Mammary epithelial cell (primary cell): ENCODE results near the gene E2F4.
A peak's percentile ranks its signal among the peaks of the same experiment; 100 is the strongest.

Experiments
- EZH2 ChIP-seq: IDR thresholded peaks from 2 replicates; pipeline ENCODE4 v1.6.1; 2012; ENCODE audit warnings: low read length, inconsistent platforms, borderline replicate concordance
- TF ChIP-seq, protein P1 (sequence below), 2 donors: IDR thresholded peaks in 1 of 2; conservative IDR thresholded peaks in 1 of 2; 2 replicates each; pipeline ENCODE4 v1.5.1; 2011 to 2012; ENCODE audit warnings: inconsistent platforms in 2 of 2, low read length in 2 of 2, mild to moderate bottlenecking in 2 of 2, control low read depth in 1 of 2, low read depth in 1 of 2; ENCODE audit not compliant: insufficient read depth in 1 of 2; ENCODE audit errors: extremely low read depth in 1 of 2

DNA sequence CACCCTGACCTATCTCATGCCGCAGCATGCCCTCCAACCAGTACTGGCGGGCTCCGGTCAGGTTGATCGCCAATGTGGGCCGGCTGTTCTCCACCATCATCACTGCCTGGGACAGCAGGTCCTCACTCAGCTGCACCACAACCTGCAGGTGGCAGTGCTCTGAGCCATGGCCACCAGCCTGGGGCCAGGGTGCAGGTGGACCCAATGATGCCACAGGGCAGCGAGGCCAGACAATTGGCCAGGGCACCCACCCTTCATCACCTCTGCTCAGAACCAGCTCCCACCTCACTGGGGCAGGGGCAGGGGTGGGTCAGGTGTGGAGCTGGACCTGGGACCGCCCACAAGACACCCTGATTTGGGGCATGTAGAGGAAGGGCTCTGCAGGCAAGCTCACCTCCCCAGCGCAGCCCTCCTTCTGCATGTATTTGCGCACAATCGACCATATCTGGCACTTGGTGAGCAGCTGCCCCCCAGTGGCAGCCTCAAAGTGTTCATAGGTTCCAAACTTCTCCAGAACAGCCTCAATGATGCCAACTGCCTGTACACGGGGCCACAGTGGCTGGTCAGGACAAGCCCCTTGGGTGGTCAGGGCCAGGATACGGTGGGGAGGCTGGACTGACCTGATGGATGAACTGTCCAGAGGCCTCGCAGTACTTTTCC lies 12.4 kb upstream of the E2F4 start:
- TF ChIP-seq, protein P1, sequence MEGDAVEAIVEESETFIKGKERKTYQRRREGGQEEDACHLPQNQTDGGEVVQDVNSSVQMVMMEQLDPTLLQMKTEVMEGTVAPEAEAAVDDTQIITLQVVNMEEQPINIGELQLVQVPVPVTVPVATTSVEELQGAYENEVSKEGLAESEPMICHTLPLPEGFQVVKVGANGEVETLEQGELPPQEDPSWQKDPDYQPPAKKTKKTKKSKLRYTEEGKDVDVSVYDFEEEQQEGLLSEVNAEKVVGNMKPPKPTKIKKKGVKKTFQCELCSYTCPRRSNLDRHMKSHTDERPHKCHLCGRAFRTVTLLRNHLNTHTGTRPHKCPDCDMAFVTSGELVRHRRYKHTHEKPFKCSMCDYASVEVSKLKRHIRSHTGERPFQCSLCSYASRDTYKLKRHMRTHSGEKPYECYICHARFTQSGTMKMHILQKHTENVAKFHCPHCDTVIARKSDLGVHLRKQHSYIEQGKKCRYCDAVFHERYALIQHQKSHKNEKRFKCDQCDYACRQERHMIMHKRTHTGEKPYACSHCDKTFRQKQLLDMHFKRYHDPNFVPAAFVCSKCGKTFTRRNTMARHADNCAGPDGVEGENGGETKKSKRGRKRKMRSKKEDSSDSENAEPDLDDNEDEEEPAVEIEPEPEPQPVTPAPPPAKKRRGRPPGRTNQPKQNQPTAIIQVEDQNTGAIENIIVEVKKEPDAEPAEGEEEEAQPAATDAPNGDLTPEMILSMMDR (conservative IDR thresholded peaks at IDR 0.05 in 1 of 2, IDR thresholded peaks at IDR 0.05 in 1 of 2; ENCODE audit: extremely low read depth in 1 of 2, insufficient read depth in 1 of 2, low read depth in 1 of 2, low read length in 2 of 2) = peak in 1 of 2 donors; percentile 11
- TF ChIP-seq EZH2 = no peak
